ENCODE measurements around the gene FATE1. TPM values are rescaled to one million over a fixed set of nuclear protein-coding genes. Genes with fewer than 3 reads are reported as not detected.

Gene FATE1
- total RNA-seq, 2 experiments from 2014 or later, result not detected

DNA sequence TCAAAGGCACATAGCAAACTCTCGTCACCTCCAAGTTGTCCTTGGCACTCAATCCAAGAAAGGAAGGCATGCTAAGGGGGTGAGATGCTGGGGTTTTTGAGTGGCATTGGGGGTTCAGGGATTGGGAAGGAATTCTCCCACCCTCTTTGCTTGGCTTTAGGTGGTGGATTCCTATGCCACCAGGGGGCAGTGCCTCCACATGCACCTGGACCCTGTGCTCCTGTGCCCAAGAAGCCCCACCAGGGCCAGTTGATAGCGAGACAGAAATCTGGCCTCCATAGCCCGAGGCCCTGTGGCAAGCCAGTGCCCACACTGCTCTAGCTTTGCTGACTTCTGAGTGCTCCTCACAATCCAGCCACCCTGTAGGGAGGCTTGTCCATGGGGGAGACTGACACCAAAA is 2.0 kb upstream of the FATE1 start:
- H3K4me3 Mint-ChIP-seq, result no peak overlapping the region
- TF ChIP-seq, protein P1, sequence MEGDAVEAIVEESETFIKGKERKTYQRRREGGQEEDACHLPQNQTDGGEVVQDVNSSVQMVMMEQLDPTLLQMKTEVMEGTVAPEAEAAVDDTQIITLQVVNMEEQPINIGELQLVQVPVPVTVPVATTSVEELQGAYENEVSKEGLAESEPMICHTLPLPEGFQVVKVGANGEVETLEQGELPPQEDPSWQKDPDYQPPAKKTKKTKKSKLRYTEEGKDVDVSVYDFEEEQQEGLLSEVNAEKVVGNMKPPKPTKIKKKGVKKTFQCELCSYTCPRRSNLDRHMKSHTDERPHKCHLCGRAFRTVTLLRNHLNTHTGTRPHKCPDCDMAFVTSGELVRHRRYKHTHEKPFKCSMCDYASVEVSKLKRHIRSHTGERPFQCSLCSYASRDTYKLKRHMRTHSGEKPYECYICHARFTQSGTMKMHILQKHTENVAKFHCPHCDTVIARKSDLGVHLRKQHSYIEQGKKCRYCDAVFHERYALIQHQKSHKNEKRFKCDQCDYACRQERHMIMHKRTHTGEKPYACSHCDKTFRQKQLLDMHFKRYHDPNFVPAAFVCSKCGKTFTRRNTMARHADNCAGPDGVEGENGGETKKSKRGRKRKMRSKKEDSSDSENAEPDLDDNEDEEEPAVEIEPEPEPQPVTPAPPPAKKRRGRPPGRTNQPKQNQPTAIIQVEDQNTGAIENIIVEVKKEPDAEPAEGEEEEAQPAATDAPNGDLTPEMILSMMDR (IDR thresholded peaks at IDR 0.05), result no peak
- Histone ChIP-seq H3K27ac (ENCODE audit: low read depth in 1 of 2, low read length in 2 of 2) (no peak overlapping the region), H3K27me3 (ENCODE audit: control insufficient read depth in 1 of 2, insufficient read depth in 2 of 2, low read length in 2 of 2) (no peaks in the 10 kb centered on the region), H3K9me3 (ENCODE audit: control insufficient read depth in 1 of 2, insufficient read depth in 1 of 2, low read length in 2 of 2) (no peaks in the 10 kb centered on the region), H3K36me3 (ENCODE audit: insufficient read depth, low read length) (no peaks in the 10 kb centered on the region), H3K4me3 (ENCODE audit: low read length) (no peak overlapping the region), H3K4me1 (ENCODE audit: insufficient read depth, low read length) (no peaks in the 10 kb centered on the region)
- peaks cover 9% of the 10 kb centered on the region for H3K27me3 Mint-ChIP-seq
- ATAC-seq (ENCODE audit: poor library complexity) (no peak), DNase-seq (no peak)
- intact Hi-C loops (cut with DNase I, micrococcal nuclease), result no loop called here
- no peaks in the 10 kb centered on the region for H3K4me1 Mint-ChIP-seq (ENCODE audit: low read depth)
- ChIA-PET POLR2A (no interaction called here), CTCF (no interaction called here)
- no peak overlapping the region for H3K27ac Mint-ChIP-seq
- H3K36me3 Mint-ChIP-seq (ENCODE audit: low read depth), result no peaks in the 10 kb centered on the region
- H3K9me3 Mint-ChIP-seq, result no peaks in the 10 kb centered on the region

DNA sequence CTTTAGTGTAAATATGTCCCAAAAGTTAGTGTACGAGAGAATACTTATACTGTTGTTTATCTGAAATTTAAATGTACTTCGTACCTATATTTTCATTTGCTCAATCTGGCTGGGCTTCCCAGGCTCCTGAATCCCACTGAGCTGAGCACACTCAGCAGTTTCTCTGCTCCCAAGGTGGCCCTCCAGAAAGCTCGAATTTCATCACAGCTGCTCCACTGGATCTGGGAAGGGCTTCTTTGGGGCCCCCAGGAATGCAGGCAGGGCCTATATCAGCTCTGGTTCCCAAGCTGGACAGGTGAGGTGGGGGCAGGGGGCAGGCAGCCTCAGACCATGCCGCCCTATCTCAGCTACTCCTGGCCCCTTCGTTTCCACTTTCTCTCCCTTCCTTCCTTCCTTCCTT is 1.5 kb upstream of the FATE1 start:
- TF ChIP-seq, protein P1 (IDR thresholded peaks at IDR 0.05), result no peak
- Mint-ChIP-seq H3K27ac (no peak overlapping the region), H3K27me3 (peaks cover 9% of the 10 kb centered on the region), H3K4me3 (no peak overlapping the region), H3K9me3 (no peaks in the 10 kb centered on the region), H3K36me3 (ENCODE audit: low read depth) (no peaks in the 10 kb centered on the region), H3K4me1 (ENCODE audit: low read depth) (no peaks in the 10 kb centered on the region)
- DNase-seq, result no peak
- H3K9me3 ChIP-seq (ENCODE audit: control insufficient read depth in 1 of 2, insufficient read depth in 1 of 2, low read length in 2 of 2), result no peaks in the 10 kb centered on the region
- no peaks in the 10 kb centered on the region for H3K36me3 ChIP-seq (ENCODE audit: insufficient read depth, low read length)
- no peak overlapping the region for H3K4me3 ChIP-seq (ENCODE audit: low read length)
- no peaks in the 10 kb centered on the region for H3K4me1 ChIP-seq (ENCODE audit: insufficient read depth, low read length)
- no peak overlapping the region for H3K27ac ChIP-seq (ENCODE audit: low read depth in 1 of 2, low read length in 2 of 2)
- POLR2A ChIA-PET, result no interaction called here
- ATAC-seq (ENCODE audit: poor library complexity), result no peak
- CTCF ChIA-PET, result no interaction called here
- H3K27me3 ChIP-seq (ENCODE audit: control insufficient read depth in 1 of 2, insufficient read depth in 2 of 2, low read length in 2 of 2), result no peaks in the 10 kb centered on the region
- intact Hi-C loops (cut with DNase I, micrococcal nuclease), result no loop called here

DNA sequence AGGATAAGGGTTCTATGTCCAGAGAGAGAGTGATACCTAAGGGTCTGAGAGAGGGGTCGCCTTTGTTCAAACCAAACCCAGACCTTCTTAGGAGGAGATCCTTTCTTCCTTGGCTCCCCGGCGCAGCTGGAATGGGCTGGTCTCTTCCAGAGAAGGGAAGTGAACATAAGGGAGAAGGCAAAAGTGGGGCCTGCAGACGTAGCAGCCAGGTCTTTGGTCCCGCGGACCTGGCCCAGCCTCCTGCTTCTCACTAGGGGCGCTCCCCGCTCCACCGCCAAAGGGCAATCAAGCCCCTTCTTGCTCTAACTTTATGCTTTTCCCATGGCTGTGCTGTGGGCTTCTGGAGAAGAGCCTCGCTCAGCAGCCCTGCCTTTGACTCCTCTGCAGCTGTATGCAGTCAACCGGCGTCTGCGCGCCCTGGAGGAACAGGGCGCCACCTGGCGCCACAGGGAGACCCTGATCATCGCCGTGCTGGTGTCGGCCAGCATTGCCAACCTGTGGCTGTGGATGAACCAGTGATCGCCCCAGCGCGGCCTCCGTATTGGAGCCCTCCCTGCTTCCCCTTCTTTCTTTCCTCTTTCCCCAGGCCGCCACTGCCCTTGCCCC is 6.5 kb downstream of the FATE1 start:
- Mint-ChIP-seq H3K4me1 (ENCODE audit: low read depth) (no peaks in the 10 kb centered on the region), H3K27ac (no peak overlapping the region), H3K4me3 (no peak overlapping the region), H3K36me3 (ENCODE audit: low read depth) (no peaks in the 10 kb centered on the region), H3K27me3 (no peaks in the 10 kb centered on the region), H3K9me3 (no peaks in the 10 kb centered on the region)
- Histone ChIP-seq H3K4me1 (ENCODE audit: insufficient read depth, low read length) (no peaks in the 10 kb centered on the region), H3K4me3 (ENCODE audit: low read length) (no peak overlapping the region), H3K36me3 (ENCODE audit: insufficient read depth, low read length) (no peaks in the 10 kb centered on the region), H3K27me3 (ENCODE audit: control insufficient read depth in 1 of 2, insufficient read depth in 2 of 2, low read length in 2 of 2) (no peaks in the 10 kb centered on the region), H3K9me3 (ENCODE audit: control insufficient read depth in 1 of 2, insufficient read depth in 1 of 2, low read length in 2 of 2) (no peaks in the 10 kb centered on the region), H3K27ac (ENCODE audit: low read depth in 1 of 2, low read length in 2 of 2) (no peak overlapping the region)
- ChIA-PET CTCF (no interaction called here), POLR2A (no interaction called here)
- intact Hi-C loops (cut with DNase I, micrococcal nuclease), result no loop called here
- ATAC-seq (ENCODE audit: poor library complexity), result no peak
- peak in 1 of 14 experiments; percentile 1 for DNase-seq
- TF ChIP-seq, protein P1 (IDR thresholded peaks at IDR 0.05), result no peak

All from CD4-positive, alpha-beta T cell (primary cell).